Psoas muscle (tissue), 8 donors: ENCODE data around the gene BRI3. TPM values are rescaled to one million over a fixed set of nuclear protein-coding genes. Genes with fewer than 3 reads are reported as not detected.

ENCODE experiments used
- ATAC-seq, 4 donors: fragments of 200-7000 bp; cut with Tn5 transposase; one replicate each; pipeline ENCODE4 v1.9.1; 2020; ENCODE audit warnings: moderate library complexity in 3 of 4, mild to moderate bottlenecking in 2 of 4
- DNase-seq, 2 donors: peaks; one replicate each; pipeline ENCODE4 v3.0.0-alpha.2; 2020
- H3K27ac ChIP-seq: fragments of 200-600 bp; one replicate; pipeline ENCODE4 v1.8.0; 2022
- H3K27me3 ChIP-seq, 3 donors: fragments of 200-600 bp in 1 of 3; one replicate each; pipeline versions ENCODE4 v1.6.1 to v1.8.0; 2013 to 2022; ENCODE audit warnings: low read length in 2 of 3, mild to moderate bottlenecking in 2 of 3, moderate library complexity in 1 of 3; ENCODE audit not compliant: insufficient read depth in 3 of 3
- H3K36me3 ChIP-seq, 2 donors: fragments of 200-600 bp in 1 of 2; one replicate each; pipeline versions ENCODE4 v1.6.1 to v1.8.0; 2013 to 2022; ENCODE audit warnings: low read depth in 1 of 2, mild to moderate bottlenecking in 1 of 2, moderate library complexity in 1 of 2; ENCODE audit not compliant: insufficient read depth in 1 of 2
- H3K4me1 ChIP-seq: fragments of 200-600 bp; one replicate; pipeline ENCODE4 v1.8.0; 2022
- H3K4me3 ChIP-seq: fragments of 200-600 bp; one replicate; pipeline ENCODE4 v1.8.0; 2022; ENCODE audit warnings: mild to moderate bottlenecking
- H3K9me3 ChIP-seq: fragments of 200-600 bp; one replicate; pipeline ENCODE4 v1.8.0; 2022
- CTCF ChIP-seq: fragments of 200-600 bp; IDR thresholded peaks from one replicate; pipeline ENCODE4 v1.8.0; 2022; ENCODE audit warnings: antibody characterized with exemption
- WGBS, 3 donors: extraction: QIAGEN DNeasy Blood & Tissue Kit; methylation state at CpG; one replicate each; pipeline versions ENCODE4 v1.1.6 to v1.1.7; 2013; 5-methylcytosine and 5-hydroxymethylcytosine counted together
- intact Hi-C, 2 donors: fragments of 100-400 bp; cut with DNase I; formaldehyde crosslinking; loops; one replicate each; pipeline versions ENCODE4 v1.11.0 to v1.14.2; 2022
- polyA plus RNA-seq, 3 donors: library from polyadenylated mRNA; stranded (reverse); fragments of 200-250 nt; gene quantifications; one replicate each; pipeline ENCODE4 v1.2.3, GENCODE V29; 2013
- total RNA-seq, 4 donors: library from RNA; stranded (reverse); fragmentation: NEBNext Ultra II Directional in 2 of 4; extraction: Animal tissue kit (Norgen Biotek cat#: 25700) in 2 of 4; gene quantifications; one replicate each; pipeline versions ENCODE4 v1.2.1 to v1.2.4, GENCODE V29; 2021 to 2023
- donor health status: healthy with polysubstance abuse.
- donor health status: DM: no; HTN: no; CAD: no; lungs with moderate emphysema.
- donor health status: Bipolar disorder and iron deficiency.
- donor health status: healthy.
- donor health status: DM: yes; HTN: yes; CAD: no.
- donor health status: DM: no; HTN: no; CAD: no.
- donor health status: DM: no; HTN: no; CAD: no.
- donor health status: DM: yes; HTN: yes; CAD: no.

Gene BRI3
- total and polyA plus RNA-seq, 7 donors, result 231 to 529 (median 435) TPM

- DNase-seq, result no peak
- ATAC-seq, result no peak
- Histone ChIP-seq H3K9me3 (no peaks in the 10 kb centered on the region), H3K4me1 (no peaks in the 10 kb centered on the region), H3K4me3 (no peak overlapping the region), H3K27ac (no peak overlapping the region), H3K27me3 (no peaks in the 10 kb centered on the region), H3K36me3 (no peaks in the 10 kb centered on the region)
- WGBS, 3 donors, result 91 to 94% (median 91%) methylated on average over 5 of the region's 5 CpGs
- intact Hi-C loops, result no loop called here
- no peak for TF ChIP-seq CTCF
Measured at GRCh38 chr7:98330926-98331529, 49.5 kb downstream of the BRI3 start.

GRCh38 chr7:98334081-98334480 lies 52.6 kb downstream of the BRI3 start:
- Histone ChIP-seq H3K36me3 (no peaks in the 10 kb centered on the region), H3K4me1 (no peaks in the 10 kb centered on the region), H3K9me3 (no peaks in the 10 kb centered on the region), H3K27me3 (no peaks in the 10 kb centered on the region), H3K4me3 (no peak overlapping the region), H3K27ac (no peak overlapping the region)
- ATAC-seq (no peak), DNase-seq (no peak)
- no peak for TF ChIP-seq CTCF
- WGBS, 3 donors, result 63 to 72% (median 69%) methylated on average over 1 of the region's 1 CpG
- intact Hi-C loops, result no loop called here

- 89 to 93% (median 91%) methylated on average over 8 of the region's 8 CpGs for WGBS, 3 donors
- Histone ChIP-seq H3K27ac (no peak overlapping the region), H3K27me3 (no peaks in the 10 kb centered on the region), H3K4me1 (no peaks in the 10 kb centered on the region), H3K9me3 (no peaks in the 10 kb centered on the region), H3K36me3 (no peaks in the 10 kb centered on the region), H3K4me3 (no peak overlapping the region)
- ATAC-seq (no peak), DNase-seq (no peak)
- no peak for TF ChIP-seq CTCF
- intact Hi-C loops, result no loop called here
Measured at GRCh38 chr7:98335411-98335977, 54.0 kb downstream of the BRI3 start.

- Histone ChIP-seq H3K27me3 (no peaks in the 10 kb centered on the region), H3K36me3 (no peaks in the 10 kb centered on the region), H3K4me1 (no peaks in the 10 kb centered on the region), H3K9me3 (no peaks in the 10 kb centered on the region), H3K4me3 (no peak overlapping the region), H3K27ac (no peak overlapping the region)
- ATAC-seq, result no peak
- no peak for TF ChIP-seq CTCF
- 96 to 100% (median 99%) methylated on average over 6 of the region's 6 CpGs for WGBS, 3 donors
- intact Hi-C loops, result no loop called here
- DNase-seq, result no peak
Measured at GRCh38 chr7:98338441-98338840, 57.0 kb downstream of the BRI3 start.

GRCh38 chr7:98339043-98339442 lies 57.6 kb downstream of the BRI3 start:
- no peak for ATAC-seq
- 97 to 99% (median 99%) methylated on average over 3 of the region's 3 CpGs for WGBS, 3 donors

More at GRCh38 chr7:98339043-98339442, 57.6 kb downstream of the BRI3 start:
- no peaks in the 10 kb centered on the region for H3K4me1 ChIP-seq
- H3K4me3 ChIP-seq, result no peak overlapping the region
- H3K9me3 ChIP-seq, result no peaks in the 10 kb centered on the region
- no peaks in the 10 kb centered on the region for H3K27me3 ChIP-seq
- intact Hi-C loops, result no loop called here
- no peak for DNase-seq
- H3K27ac ChIP-seq, result no peak overlapping the region
- no peaks in the 10 kb centered on the region for H3K36me3 ChIP-seq
- no peak for TF ChIP-seq CTCF
